IMR-90 (cell line): ENCODE results near the gene KRTAP5-7.

Experiments
- BHLHE40 ChIP-seq: fragments of 150-350 bp; IDR thresholded peaks from 2 replicates; pipeline ENCODE4 v1.6.1; 2016; ENCODE audit warnings: mild to moderate bottlenecking, low read depth, low read length
- ELK1 ChIP-seq: fragments of 150-350 bp; IDR thresholded peaks from 2 replicates; pipeline ENCODE4 v1.6.1; 2016; ENCODE audit warnings: low read depth, mild to moderate bottlenecking, low read length, moderate library complexity, borderline replicate concordance
- TF ChIP-seq, protein P1 (sequence below): conservative IDR thresholded peaks from 2 replicates; pipeline ENCODE4 v1.5.1; 2012; ENCODE audit warnings: mild to moderate bottlenecking, low read depth, low read length, improper control_type of control experiment
- TF ChIP-seq, protein P2 (sequence below): fragments of 150-350 bp; IDR thresholded peaks from 2 replicates; pipeline ENCODE4 v1.6.1; 2017; ENCODE audit warnings: mild to moderate bottlenecking, antibody characterized with exemption, low read length, low read depth

DNA sequence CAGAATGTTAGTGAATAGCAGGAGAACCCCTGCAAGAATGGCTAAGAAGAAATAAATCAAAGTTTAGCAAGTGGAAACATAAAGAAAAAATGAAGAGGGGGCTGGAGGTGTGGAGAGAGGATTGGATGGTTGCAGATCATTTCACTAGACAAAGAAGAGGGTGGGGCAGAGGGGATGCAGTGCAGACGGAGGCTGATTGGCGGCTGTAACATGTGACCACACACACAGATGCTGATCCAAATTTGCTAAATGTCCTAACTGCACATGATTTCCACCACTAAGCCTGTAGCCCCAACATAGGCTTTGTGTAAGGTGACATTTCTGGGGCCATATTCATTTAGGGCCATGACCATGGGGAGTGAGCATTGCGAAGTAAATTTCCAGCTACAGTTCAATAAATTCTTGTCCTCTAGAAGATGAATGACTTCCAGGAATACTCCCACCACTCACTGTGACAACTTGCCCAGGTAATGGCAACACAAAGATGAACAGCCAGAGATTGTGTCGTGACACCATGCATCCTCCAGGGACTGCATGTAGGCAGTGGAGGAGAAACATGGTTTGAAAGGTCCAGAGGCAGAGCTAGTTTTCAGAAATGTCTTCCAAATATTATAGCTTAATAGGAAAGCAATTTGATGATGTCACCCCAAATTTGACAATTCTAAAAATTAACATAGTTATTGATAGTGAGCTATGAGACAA is 48.8 kb downstream of the KRTAP5-7 start:
- TF ChIP-seq BHLHE40 (no peak), ELK1 (no peak)
- TF ChIP-seq, protein P1, sequence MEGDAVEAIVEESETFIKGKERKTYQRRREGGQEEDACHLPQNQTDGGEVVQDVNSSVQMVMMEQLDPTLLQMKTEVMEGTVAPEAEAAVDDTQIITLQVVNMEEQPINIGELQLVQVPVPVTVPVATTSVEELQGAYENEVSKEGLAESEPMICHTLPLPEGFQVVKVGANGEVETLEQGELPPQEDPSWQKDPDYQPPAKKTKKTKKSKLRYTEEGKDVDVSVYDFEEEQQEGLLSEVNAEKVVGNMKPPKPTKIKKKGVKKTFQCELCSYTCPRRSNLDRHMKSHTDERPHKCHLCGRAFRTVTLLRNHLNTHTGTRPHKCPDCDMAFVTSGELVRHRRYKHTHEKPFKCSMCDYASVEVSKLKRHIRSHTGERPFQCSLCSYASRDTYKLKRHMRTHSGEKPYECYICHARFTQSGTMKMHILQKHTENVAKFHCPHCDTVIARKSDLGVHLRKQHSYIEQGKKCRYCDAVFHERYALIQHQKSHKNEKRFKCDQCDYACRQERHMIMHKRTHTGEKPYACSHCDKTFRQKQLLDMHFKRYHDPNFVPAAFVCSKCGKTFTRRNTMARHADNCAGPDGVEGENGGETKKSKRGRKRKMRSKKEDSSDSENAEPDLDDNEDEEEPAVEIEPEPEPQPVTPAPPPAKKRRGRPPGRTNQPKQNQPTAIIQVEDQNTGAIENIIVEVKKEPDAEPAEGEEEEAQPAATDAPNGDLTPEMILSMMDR = no peak
- TF ChIP-seq, protein P2, sequence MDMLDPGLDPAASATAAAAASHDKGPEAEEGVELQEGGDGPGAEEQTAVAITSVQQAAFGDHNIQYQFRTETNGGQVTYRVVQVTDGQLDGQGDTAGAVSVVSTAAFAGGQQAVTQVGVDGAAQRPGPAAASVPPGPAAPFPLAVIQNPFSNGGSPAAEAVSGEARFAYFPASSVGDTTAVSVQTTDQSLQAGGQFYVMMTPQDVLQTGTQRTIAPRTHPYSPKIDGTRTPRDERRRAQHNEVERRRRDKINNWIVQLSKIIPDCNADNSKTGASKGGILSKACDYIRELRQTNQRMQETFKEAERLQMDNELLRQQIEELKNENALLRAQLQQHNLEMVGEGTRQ = no peak
